Measurements from ENCODE around the gene CABP2. TPM values are rescaled to one million over a fixed set of nuclear protein-coding genes. Genes with fewer than 3 reads are reported as not detected.
"Not testable (repeated sequence)": the region's sequence is repeated elsewhere in the genome, so short reads cannot be mapped to it uniquely, and the experiment has no call there.

Gene CABP2
- total and polyA plus RNA-seq, 4 experiments from 2014 or later: not detected

DNA sequence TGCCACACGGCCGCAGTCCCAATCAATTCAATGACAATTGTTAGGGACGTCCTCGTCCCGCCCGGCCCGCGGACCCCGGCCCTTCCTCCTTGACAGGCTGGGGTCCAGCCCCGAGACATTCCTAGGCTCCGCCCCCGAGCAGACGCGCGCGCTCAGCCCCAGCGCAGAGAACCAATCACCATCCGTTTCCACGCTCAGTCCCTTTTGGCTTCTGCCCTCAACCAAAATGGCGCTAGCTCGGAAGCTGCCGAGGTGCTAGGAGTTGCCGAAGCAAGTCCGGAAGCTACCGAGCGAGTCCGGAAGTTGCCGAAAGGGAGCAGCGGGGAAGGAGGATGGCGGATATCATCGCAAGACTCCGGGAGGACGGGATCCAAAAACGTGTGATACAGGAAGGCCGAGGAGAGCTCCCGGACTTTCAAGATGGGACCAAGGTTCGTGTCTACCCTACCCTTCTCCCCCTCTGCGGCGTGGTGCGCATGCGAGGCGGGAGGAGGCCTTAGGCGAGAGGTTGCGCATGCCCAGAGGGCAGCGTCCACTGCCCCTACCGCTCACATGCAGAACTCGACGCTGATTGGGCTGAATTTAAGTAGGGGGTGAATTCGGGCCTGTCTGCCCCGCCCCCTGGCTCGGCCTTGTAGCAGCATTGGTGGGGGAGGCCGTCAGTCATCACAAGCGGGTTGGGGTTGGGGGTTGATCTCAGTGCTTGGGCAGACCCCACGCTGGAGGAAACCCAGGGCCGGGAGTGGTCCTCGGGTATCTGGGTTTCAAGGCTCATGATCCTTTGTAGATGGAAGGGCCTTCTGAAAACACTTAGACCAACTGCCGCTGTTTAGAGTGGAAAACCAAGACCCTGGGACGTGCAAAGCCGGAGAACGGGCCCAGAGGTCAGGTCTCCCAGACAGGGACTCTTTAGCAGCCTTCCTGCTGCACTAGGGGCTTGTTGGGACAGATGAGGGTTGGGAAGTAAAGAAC, 40.1 kb downstream of the CABP2 start, which contains the start of gene AIP:
Gene AIP (plus strand): TSS at position 200 of the 972 bp plus-strand sequence. CDS start 133 bp downstream, at position 333.
- Histone ChIP-seq H3K36me3 (ENCODE audit: insufficient read depth, low read length) (peaks cover 6% of the 10 kb centered on the region), H3K4me1 (ENCODE audit: insufficient read depth, low read length) (peaks cover 57% of the 10 kb centered on the region), H3K27me3 (ENCODE audit: insufficient read depth, low read length) (no peaks in the 10 kb centered on the region), H3K27ac (ENCODE audit: low read depth, low read length) (peak within 1 kb of the TSS; percentile 91), H3K9me3 (ENCODE audit: control insufficient read depth in 1 of 2, low read length in 2 of 2) (no peaks in the 10 kb centered on the region), H3K4me3 (ENCODE audit: low read length in 2 of 2) (peak within 1 kb of the TSS; percentile 64 to 78)
- intact Hi-C loops (cut with micrococcal nuclease): loop anchor here (1.0 to 2.0 kb wide), 4 partner anchors 14 to 130 kb away; partner anchors contain the start of genes POLD4 and TMEM134
- Mint-ChIP-seq H3K9me3 (no peaks in the 10 kb centered on the region), H3K4me1 (peaks cover 41 to 59% (median 50%) of the 10 kb centered on the region in 4 donors), H3K36me3 (peaks cover 8 to 25% of the 10 kb centered on the region in 2 donors), H3K27me3 (no peaks in the 10 kb centered on the region), H3K27ac (peak within 1 kb of the TSS; percentile 94 to 100 (median 99)), H3K4me3 (peak within 1 kb of the TSS; percentile 95 to 100 (median 98))
- POLR2A ChIA-PET (ENCODE audit: partially characterized antibody): interaction anchor here (0.8 to 16.2 kb wide), 23 partner anchors 9 to 364 kb away, joined by 3 to 279 read pairs (median 10); partner anchors contain the start of genes CDK2AP2, CORO1B, KDM2A and PITPNM1
- CTCF ChIA-PET (ENCODE audit: partially characterized antibody): interaction anchor here (0.6 to 1.7 kb wide), 13 partner anchors 9 to 91 kb away, joined by 3 to 9 read pairs (median 4); partner anchors contain the start of genes PPP1CA, PTPRCAP, RAD9A and TMEM134
- DNase-seq: peak; percentile 97 to 98 (median 98)

DNA sequence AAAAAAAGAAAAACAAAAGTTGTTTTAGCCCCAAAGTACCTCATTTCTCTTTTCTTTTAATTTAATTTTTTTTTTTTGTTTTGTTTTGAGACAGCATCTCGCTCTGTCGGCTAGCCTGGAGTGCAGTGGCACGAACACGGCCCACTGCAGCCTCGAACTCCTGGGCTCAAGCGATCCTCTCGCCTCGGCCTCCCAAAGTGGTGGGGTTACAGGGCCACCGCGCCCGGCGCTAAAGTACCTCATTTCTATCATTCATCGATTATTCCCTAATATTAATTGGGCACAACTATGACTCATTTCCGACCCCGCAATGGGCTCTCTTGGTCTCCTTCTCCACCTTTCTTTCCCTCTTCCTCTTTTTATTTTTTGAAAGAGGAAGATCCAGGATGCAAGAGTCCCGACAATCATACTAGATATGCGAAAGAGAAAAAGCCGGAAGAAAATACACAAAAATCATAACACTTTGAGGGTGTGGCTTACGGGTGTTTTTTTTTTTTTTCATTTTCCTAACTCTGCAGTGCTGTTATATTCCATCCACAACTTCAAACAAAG, 40.9 kb downstream of the CABP2 start:
- DNase-seq: no peak
- peak overlapping the region; percentile 95 to 100 (median 98) for H3K4me3 Mint-ChIP-seq
- POLR2A ChIA-PET (ENCODE audit: partially characterized antibody): interaction anchor here (0.8 to 16.2 kb wide), 25 partner anchors 9 to 364 kb away, joined by 3 to 279 read pairs (median 8); partner anchors contain the start of genes CDK2AP2, CORO1B, KDM2A and PITPNM1
- H3K27ac Mint-ChIP-seq: peak overlapping the region; percentile 94 to 100 (median 99)
- H3K27me3 ChIP-seq (ENCODE audit: insufficient read depth, low read length): no peaks in the 10 kb centered on the region
- intact Hi-C loops (cut with micrococcal nuclease): loop anchor here (1.0 to 2.0 kb wide), 2 partner anchors 13 to 130 kb away; partner anchors contain the start of genes POLD4 and TMEM134
- peak overlapping the region; percentile 64 to 78 for H3K4me3 ChIP-seq (ENCODE audit: low read length in 2 of 2)
- no peaks in the 10 kb centered on the region for H3K9me3 ChIP-seq (ENCODE audit: control insufficient read depth in 1 of 2, low read length in 2 of 2)
- H3K27me3 Mint-ChIP-seq: no peaks in the 10 kb centered on the region
- peaks cover under 1 to 17% of the 10 kb centered on the region in 2 donors for H3K36me3 Mint-ChIP-seq
- no peaks in the 10 kb centered on the region for H3K36me3 ChIP-seq (ENCODE audit: insufficient read depth, low read length)
- H3K9me3 Mint-ChIP-seq: no peaks in the 10 kb centered on the region
- peaks cover 49% of the 10 kb centered on the region for H3K4me1 ChIP-seq (ENCODE audit: insufficient read depth, low read length)
- H3K4me1 Mint-ChIP-seq: peaks cover 33 to 51% (median 43%) of the 10 kb centered on the region in 4 donors
- peak overlapping the region; percentile 91 for H3K27ac ChIP-seq (ENCODE audit: low read depth, low read length)
- CTCF ChIA-PET (ENCODE audit: partially characterized antibody): interaction anchor here (0.6 to 1.7 kb wide), 12 partner anchors 8 to 91 kb away, joined by 3 to 9 read pairs (median 4); partner anchors contain the start of genes PPP1CA, PTPRCAP, RAD9A and TMEM134

DNA sequence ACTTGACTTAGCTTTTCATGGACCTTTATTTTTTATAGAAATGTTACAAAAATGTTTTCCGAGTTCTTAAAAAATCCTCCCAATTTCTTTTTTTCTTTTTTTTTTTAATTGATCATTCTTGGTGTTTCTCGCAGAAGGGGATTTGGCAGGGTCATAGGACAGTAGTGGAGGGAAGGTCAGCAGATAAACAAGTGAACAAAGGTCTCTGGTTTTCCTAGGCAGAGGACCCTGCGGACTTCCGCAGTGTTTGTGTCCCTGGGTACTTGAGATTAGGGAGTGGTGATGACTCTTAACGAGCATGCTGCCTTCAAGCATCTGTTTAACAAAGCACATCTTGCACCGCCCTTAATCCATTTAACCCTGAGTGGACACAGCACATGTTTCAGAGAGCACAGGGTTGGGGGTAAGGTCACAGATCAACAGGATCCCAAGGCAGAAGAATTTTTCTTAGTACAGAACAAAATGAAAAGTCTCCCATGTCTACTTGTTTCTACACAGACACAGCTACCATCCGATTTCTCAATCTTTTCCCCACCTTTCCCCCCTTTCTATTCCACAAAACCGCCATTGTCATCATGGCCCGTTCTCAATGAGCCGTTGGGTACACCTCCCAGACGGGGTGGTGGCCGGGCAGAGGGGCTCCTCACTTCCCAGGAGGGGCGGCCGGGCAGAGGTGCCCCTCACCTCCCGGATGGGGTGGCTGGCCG, 45.7 kb downstream of the CABP2 start:
- POLR2A ChIA-PET (ENCODE audit: partially characterized antibody): interaction anchor here (0.6 to 3.1 kb wide), 5 partner anchors 8 to 61 kb away, joined by 3 to 15 read pairs (median 3); partner anchors contain the start of genes PTPRCAP and TMEM134
- H3K4me1 Mint-ChIP-seq; H3K27me3 Mint-ChIP-seq; H3K9me3 Mint-ChIP-seq; H3K4me3 Mint-ChIP-seq; H3K36me3 ChIP-seq (ENCODE audit: insufficient read depth, low read length); H3K4me3 ChIP-seq (ENCODE audit: low read length in 2 of 2); DNase-seq; H3K27ac Mint-ChIP-seq; H3K36me3 Mint-ChIP-seq; H3K27me3 ChIP-seq (ENCODE audit: insufficient read depth, low read length); intact Hi-C loops (cut with micrococcal nuclease); H3K4me1 ChIP-seq (ENCODE audit: insufficient read depth, low read length); H3K9me3 ChIP-seq (ENCODE audit: control insufficient read depth in 1 of 2, low read length in 2 of 2); H3K27ac ChIP-seq (ENCODE audit: low read depth, low read length): not testable (repeated sequence)
- CTCF ChIA-PET (ENCODE audit: partially characterized antibody): interaction anchor here (1.3 to 1.6 kb wide), 2 partner anchors 87 to 94 kb away, joined by 3 to 4 read pairs; no protein-coding TSS in a partner anchor

DNA sequence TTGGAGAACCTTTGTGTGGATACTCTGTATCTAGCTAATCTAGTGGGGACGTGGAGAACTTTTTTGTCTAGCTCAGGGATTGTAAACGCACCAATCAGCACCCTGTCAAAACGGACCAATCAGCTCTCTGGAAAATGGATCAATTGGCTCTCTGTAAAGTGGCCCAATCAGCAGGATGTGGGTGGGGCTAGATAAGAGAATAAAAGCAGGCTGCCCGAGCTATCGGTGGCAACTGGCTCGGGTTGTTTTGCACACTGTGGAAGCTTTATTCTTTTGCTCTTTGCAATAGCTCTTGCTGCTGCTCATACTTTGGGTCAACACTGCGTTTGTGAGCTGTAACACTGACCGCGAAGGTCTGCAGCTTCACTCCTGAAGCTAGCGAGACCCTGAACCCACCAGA, 46.6 kb downstream of the CABP2 start:
- ChIA-PET CTCF (ENCODE audit: partially characterized antibody) (interaction anchor here (0.8 to 1.7 kb wide), 5 partner anchors 12 to 131 kb away, joined by 3 to 4 read pairs (median 3); partner anchors contain the start of gene RPS6KB2), POLR2A (ENCODE audit: partially characterized antibody) (interaction anchor here (0.6 to 3.1 kb wide), 4 partner anchors 8 to 39 kb away, joined by 3 to 15 read pairs (median 6); partner anchors contain the start of genes PTPRCAP and TMEM134)
- H3K4me3 Mint-ChIP-seq; H3K36me3 ChIP-seq (ENCODE audit: insufficient read depth, low read length); H3K9me3 Mint-ChIP-seq; intact Hi-C loops (cut with micrococcal nuclease); H3K27me3 Mint-ChIP-seq; H3K27ac Mint-ChIP-seq; H3K4me3 ChIP-seq (ENCODE audit: low read length in 2 of 2); DNase-seq; H3K9me3 ChIP-seq (ENCODE audit: control insufficient read depth in 1 of 2, low read length in 2 of 2); H3K36me3 Mint-ChIP-seq; H3K27ac ChIP-seq (ENCODE audit: low read depth, low read length); H3K27me3 ChIP-seq (ENCODE audit: insufficient read depth, low read length); H3K4me1 ChIP-seq (ENCODE audit: insufficient read depth, low read length); H3K4me1 Mint-ChIP-seq: not testable (repeated sequence)

DNA sequence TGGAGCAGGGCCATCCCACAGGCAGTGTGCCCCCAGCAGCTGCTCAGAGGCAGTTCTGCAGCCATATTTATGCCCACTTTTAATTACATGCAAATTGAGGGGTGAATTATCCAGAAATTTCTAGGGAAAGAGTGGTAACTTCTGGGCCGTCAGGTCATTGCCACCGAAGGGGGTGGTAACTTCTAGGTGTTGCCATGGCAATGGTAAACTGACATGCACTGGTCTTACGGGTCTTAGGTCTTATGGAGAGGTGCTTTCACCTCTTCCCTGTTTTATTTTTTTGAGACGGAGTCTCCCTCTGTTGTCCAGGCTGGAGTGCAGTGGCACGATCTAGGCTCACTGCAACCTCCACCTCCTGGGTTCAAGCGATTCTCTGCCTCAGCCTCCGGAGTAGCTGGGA, 50.4 kb downstream of the CABP2 start:
- H3K27ac ChIP-seq (ENCODE audit: low read depth, low read length): no peak overlapping the region
- H3K4me1 Mint-ChIP-seq: peaks cover 7 to 15% (median 8%) of the 10 kb centered on the region in 4 donors
- H3K4me3 ChIP-seq (ENCODE audit: low read length in 2 of 2): no peak overlapping the region
- no peaks in the 10 kb centered on the region for H3K36me3 ChIP-seq (ENCODE audit: insufficient read depth, low read length)
- intact Hi-C loops (cut with micrococcal nuclease): no loop called here
- H3K4me1 ChIP-seq (ENCODE audit: insufficient read depth, low read length): peaks cover 14% of the 10 kb centered on the region
- H3K27me3 Mint-ChIP-seq: no peaks in the 10 kb centered on the region
- no peak overlapping the region for H3K27ac Mint-ChIP-seq
- ChIA-PET POLR2A (ENCODE audit: partially characterized antibody) (interaction anchor here (1.0 to 1.8 kb wide), 3 partner anchors 11 to 91 kb away, joined by 3 to 7 read pairs (median 5); partner anchors contain the start of gene AIP), CTCF (ENCODE audit: partially characterized antibody) (interaction anchor here (0.8 kb wide), 1 partner anchor 70 kb away, joined by 3 read pairs; no protein-coding TSS in a partner anchor)
- no peaks in the 10 kb centered on the region for H3K36me3 Mint-ChIP-seq
- DNase-seq: no peak
- no peaks in the 10 kb centered on the region for H3K27me3 ChIP-seq (ENCODE audit: insufficient read depth, low read length)
- H3K4me3 Mint-ChIP-seq: no peak overlapping the region
- H3K9me3 ChIP-seq (ENCODE audit: control insufficient read depth in 1 of 2, low read length in 2 of 2): no peaks in the 10 kb centered on the region
- no peaks in the 10 kb centered on the region for H3K9me3 Mint-ChIP-seq

DNA sequence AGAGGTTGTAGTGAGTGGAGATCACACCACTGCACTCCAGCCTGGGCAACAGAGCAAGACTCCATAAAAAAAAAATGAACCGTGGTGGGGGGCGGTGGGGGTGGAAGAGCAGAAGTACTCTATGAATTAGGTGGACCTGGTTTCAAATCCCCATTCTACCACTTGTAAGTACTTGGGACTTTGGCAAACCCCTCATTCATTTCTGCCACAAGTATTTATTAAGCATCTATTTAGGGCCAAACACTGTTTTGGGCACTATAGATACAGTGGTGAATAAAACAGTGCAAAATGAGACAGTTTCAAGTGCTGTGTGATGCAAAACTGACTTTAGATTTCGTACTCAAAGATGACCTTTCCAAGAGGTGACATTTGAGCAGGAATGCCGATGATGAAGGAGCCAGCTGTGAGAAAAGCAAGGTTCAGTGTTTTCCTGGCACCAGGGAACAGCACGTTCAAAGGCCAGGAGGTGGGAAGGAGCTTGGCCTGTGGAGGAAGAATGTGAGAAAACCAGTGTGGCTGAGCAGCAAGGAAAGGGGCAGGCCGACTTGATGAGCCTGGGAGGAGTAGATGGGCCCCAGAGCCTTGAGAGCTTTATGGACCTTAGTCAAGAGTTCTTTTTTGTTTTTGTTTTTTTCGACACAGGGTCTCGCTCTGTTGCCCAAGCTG, 52.8 kb downstream of the CABP2 start:
- DNase-seq: no peak
- intact Hi-C loops (cut with micrococcal nuclease): no loop called here
- H3K4me1 Mint-ChIP-seq: peaks cover 12 to 29% (median 19%) of the 10 kb centered on the region in 4 donors
- no peaks in the 10 kb centered on the region for H3K9me3 Mint-ChIP-seq
- H3K27ac ChIP-seq (ENCODE audit: low read depth, low read length): no peak overlapping the region
- H3K27me3 Mint-ChIP-seq: no peaks in the 10 kb centered on the region
- H3K36me3 Mint-ChIP-seq: peaks cover 0 to 2% of the 10 kb centered on the region in 2 donors
- H3K4me3 ChIP-seq (ENCODE audit: low read length in 2 of 2): no peak overlapping the region
- POLR2A ChIA-PET (ENCODE audit: partially characterized antibody): interaction anchor here (1.1 to 30.4 kb wide), 6 partner anchors 15 to 79 kb away, joined by 4 to 900 read pairs (median 108); partner anchors contain the start of genes AIP, CDK2AP2, CORO1B and PPP1CA
- peaks cover 37% of the 10 kb centered on the region for H3K4me1 ChIP-seq (ENCODE audit: insufficient read depth, low read length)
- H3K27ac Mint-ChIP-seq: peak overlapping the region in 5 of 7 donors; percentile 29 to 92 (median 50)
- CTCF ChIA-PET (ENCODE audit: partially characterized antibody): interaction anchor here (0.7 to 2.7 kb wide), 6 partner anchors 12 to 69 kb away, joined by 3 to 19 read pairs (median 4); partner anchors contain the start of genes AIP, PITPNM1, PPP1CA and RPS6KB2
- no peaks in the 10 kb centered on the region for H3K27me3 ChIP-seq (ENCODE audit: insufficient read depth, low read length)
- H3K36me3 ChIP-seq (ENCODE audit: insufficient read depth, low read length): no peaks in the 10 kb centered on the region
- H3K4me3 Mint-ChIP-seq: peak overlapping the region in 2 of 8 donors; percentile 41 to 60
- H3K9me3 ChIP-seq (ENCODE audit: control insufficient read depth in 1 of 2, low read length in 2 of 2): no peaks in the 10 kb centered on the region
